Kidney epithelial cell (primary cell): ENCODE data around the gene GNL3. TPM values are rescaled to one million over a fixed set of nuclear protein-coding genes. Genes with fewer than 3 reads are reported as not detected.

ENCODE experiments used
- DNase-seq: peaks from one replicate; pipeline ENCODE4 v3.0.0-alpha.2; 2010; ENCODE audit warnings: low read depth
- H3K27me3 ChIP-seq: 2 replicates; pipeline ENCODE4 v1.6.0; 2011; ENCODE audit warnings: low read length; ENCODE audit not compliant: control insufficient read depth, insufficient read depth
- H3K36me3 ChIP-seq: 2 replicates; pipeline ENCODE4 v1.5.1; 2011; ENCODE audit warnings: low read length; ENCODE audit not compliant: control insufficient read depth, insufficient read depth
- H3K4me3 ChIP-seq: 2 replicates; pipeline ENCODE4 v1.5.1; 2011; ENCODE audit warnings: low read depth, mild to moderate bottlenecking, control low read depth, low read length
- CTCF ChIP-seq: IDR thresholded peaks from 2 replicates; pipeline ENCODE4 v1.5.1; 2011; ENCODE audit warnings: mild to moderate bottlenecking, moderate library complexity, low read length, control low read depth, inconsistent platforms; ENCODE audit not compliant: insufficient read depth, poor library complexity, severe bottlenecking
- total RNA-seq: library from RNA; depleted of rRNA; stranded (reverse); fragments of >200 nt; gene quantifications from 2 replicates; pipeline ENCODE4 v1.2.3, GENCODE V29; 2015

GNL3 gene
- total RNA-seq, 1 donor from 2014 or later = 135 TPM

GRCh38 chr3:52712291-52713212, 26.7 kb downstream of the GNL3 start:
- H3K27me3 ChIP-seq = no peaks in the 10 kb centered on the region
- H3K4me3 ChIP-seq = no peak overlapping the region
- no peak for TF ChIP-seq CTCF
- DNase-seq = no peak
- H3K36me3 ChIP-seq = no peaks in the 10 kb centered on the region

- Histone ChIP-seq H3K27me3 (no peaks in the 10 kb centered on the region), H3K36me3 (no peaks in the 10 kb centered on the region), H3K4me3 (no peak overlapping the region)
- TF ChIP-seq CTCF = no peak
- no peak for DNase-seq
These were observed 28.8 kb downstream of the GNL3 start for GRCh38 chr3:52714335-52715302.

- no peaks in the 10 kb centered on the region for H3K36me3 ChIP-seq
- no peak overlapping the region for H3K4me3 ChIP-seq
- TF ChIP-seq CTCF = no peak
- DNase-seq = no peak
- H3K27me3 ChIP-seq = no peaks in the 10 kb centered on the region
These were observed 30.0 kb downstream of the GNL3 start for GRCh38 chr3:52715714-52716305.

DNA sequence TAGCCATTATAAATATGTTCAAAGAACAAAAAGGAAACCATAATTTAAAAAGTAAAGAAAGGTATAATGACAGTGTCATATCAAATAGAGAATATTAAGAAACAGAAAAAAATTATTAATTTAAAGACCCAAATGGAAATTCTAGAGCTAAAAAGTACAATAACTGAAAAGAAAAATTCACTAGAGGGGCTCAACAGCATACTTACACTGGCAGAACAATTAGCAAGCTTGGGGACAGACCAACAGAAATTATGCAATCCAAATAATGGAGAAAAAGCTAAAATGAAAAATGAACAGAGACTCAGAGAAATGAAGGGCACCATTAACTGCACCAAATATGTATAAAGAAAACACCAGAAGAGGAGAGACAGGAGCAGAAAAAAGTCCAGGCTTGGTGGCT, 33.8 kb downstream of the GNL3 start:
- no peak for TF ChIP-seq CTCF
- Histone ChIP-seq H3K36me3 (no peaks in the 10 kb centered on the region), H3K27me3 (no peaks in the 10 kb centered on the region), H3K4me3 (no peak overlapping the region)
- DNase-seq = no peak

- Histone ChIP-seq H3K27me3 (no peaks in the 10 kb centered on the region), H3K4me3 (no peak overlapping the region), H3K36me3 (no peaks in the 10 kb centered on the region)
- no peak for DNase-seq
- no peak for TF ChIP-seq CTCF
These were observed 35.3 kb downstream of the GNL3 start for GRCh38 chr3:52721002-52721729.
